Measurements from ENCODE around the gene ROR2. TPM values are rescaled to one million over a fixed set of nuclear protein-coding genes. Genes with fewer than 3 reads are reported as not detected.

Gene ROR2
- total RNA-seq, 3 donors from 2014 or later (not counting 1 experiment from before 2014, with no cell fraction given), result 1.7 TPM; not detected in 2

DNA sequence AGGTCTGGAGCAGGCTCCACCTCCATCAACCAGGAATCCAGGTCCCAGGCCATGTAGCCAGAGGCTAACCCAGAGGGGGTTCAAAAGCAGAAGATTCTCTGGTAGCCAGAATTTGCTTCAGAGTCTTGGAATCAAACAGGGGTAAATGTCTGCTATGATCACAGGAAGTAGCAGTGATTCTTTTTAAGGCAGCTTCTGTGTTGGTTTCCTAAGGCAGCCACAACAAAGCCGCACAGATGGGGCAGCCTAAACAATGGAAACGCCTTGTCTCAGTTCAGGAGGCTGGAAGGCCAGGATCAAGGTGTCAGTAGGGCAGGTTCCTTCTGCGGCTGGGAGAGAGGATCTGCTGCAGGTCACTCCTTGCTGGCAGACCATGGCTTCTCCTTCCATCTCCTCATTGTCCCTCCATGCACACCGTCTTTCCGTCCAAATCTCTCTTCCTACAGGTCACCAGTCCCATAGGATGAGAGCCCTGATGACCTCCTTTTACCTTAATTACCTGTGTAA is 167.3 kb downstream of the ROR2 start:
- DNase-seq, result peak in 1 of 2 donors; percentile 12
- TF ChIP-seq, protein P1, sequence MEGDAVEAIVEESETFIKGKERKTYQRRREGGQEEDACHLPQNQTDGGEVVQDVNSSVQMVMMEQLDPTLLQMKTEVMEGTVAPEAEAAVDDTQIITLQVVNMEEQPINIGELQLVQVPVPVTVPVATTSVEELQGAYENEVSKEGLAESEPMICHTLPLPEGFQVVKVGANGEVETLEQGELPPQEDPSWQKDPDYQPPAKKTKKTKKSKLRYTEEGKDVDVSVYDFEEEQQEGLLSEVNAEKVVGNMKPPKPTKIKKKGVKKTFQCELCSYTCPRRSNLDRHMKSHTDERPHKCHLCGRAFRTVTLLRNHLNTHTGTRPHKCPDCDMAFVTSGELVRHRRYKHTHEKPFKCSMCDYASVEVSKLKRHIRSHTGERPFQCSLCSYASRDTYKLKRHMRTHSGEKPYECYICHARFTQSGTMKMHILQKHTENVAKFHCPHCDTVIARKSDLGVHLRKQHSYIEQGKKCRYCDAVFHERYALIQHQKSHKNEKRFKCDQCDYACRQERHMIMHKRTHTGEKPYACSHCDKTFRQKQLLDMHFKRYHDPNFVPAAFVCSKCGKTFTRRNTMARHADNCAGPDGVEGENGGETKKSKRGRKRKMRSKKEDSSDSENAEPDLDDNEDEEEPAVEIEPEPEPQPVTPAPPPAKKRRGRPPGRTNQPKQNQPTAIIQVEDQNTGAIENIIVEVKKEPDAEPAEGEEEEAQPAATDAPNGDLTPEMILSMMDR (IDR thresholded peaks at IDR 0.05), result no peak
- Histone ChIP-seq H3K27me3 (ENCODE audit: control insufficient read depth, insufficient read depth, low read length) (no peaks in the 10 kb centered on the region), H3K27ac (ENCODE audit: low read length) (no peak overlapping the region), H3K4me1 (ENCODE audit: control insufficient read depth, insufficient read depth, low read length) (no peaks in the 10 kb centered on the region), H3K9me3 (ENCODE audit: control insufficient read depth, insufficient read depth, low read length) (no peaks in the 10 kb centered on the region), H3K4me3 (ENCODE audit: low read length) (no peak overlapping the region), H3K36me3 (ENCODE audit: control insufficient read depth, insufficient read depth, low read length) (no peaks in the 10 kb centered on the region)
- Mint-ChIP-seq H3K36me3 (no peaks in the 10 kb centered on the region), H3K4me1 (no peaks in the 10 kb centered on the region), H3K27me3 (ENCODE audit: low read depth in 2 of 2) (peaks cover 14 to 27% of the 10 kb centered on the region in 2 donors), H3K4me3 (no peak overlapping the region), H3K27ac (no peak overlapping the region), H3K9me3 (no peaks in the 10 kb centered on the region)
- no peak for ATAC-seq
- WGBS (ENCODE audit: insufficient coverage), result 71% methylated on average over 5 of the region's 5 CpGs
- intact Hi-C loops (cut with micrococcal nuclease), result no loop called here

DNA sequence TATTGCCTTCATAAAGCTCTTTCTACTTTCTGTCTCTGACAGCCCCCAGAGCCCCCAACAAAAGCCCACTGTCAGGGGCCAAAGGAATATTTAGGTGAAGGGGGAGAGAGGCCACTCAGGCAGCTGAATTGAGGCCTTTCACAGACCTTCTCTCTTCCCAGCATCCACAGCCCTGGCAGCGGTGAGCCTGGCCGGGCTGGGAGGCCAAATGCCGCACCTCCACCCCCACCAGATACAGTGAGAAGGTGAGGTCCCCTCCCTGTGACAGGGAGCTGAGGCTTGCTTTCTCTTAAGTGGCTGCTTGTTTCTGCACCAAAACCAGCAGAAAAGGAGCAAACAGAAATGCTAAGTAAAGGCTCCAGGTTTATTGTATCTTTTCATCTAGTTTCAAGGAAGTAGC is 168.1 kb downstream of the ROR2 start:
- TF ChIP-seq, protein P1 (IDR thresholded peaks at IDR 0.05), result no peak
- H3K36me3 Mint-ChIP-seq, result no peaks in the 10 kb centered on the region
- no peak overlapping the region for H3K27ac Mint-ChIP-seq
- WGBS (ENCODE audit: insufficient coverage), result 100% methylated on average over 3 of the region's 3 CpGs
- H3K27me3 Mint-ChIP-seq (ENCODE audit: low read depth in 2 of 2), result peaks cover 15 to 27% of the 10 kb centered on the region in 2 donors
- H3K9me3 ChIP-seq (ENCODE audit: control insufficient read depth, insufficient read depth, low read length), result no peaks in the 10 kb centered on the region
- no peaks in the 10 kb centered on the region for H3K9me3 Mint-ChIP-seq
- H3K4me1 ChIP-seq (ENCODE audit: control insufficient read depth, insufficient read depth, low read length), result no peaks in the 10 kb centered on the region
- ATAC-seq, result no peak
- H3K36me3 ChIP-seq (ENCODE audit: control insufficient read depth, insufficient read depth, low read length), result no peaks in the 10 kb centered on the region
- no peaks in the 10 kb centered on the region for H3K27me3 ChIP-seq (ENCODE audit: control insufficient read depth, insufficient read depth, low read length)
- intact Hi-C loops (cut with micrococcal nuclease), result no loop called here
- H3K27ac ChIP-seq (ENCODE audit: low read length), result no peak overlapping the region
- DNase-seq, result no peak
- H3K4me3 ChIP-seq (ENCODE audit: low read length), result no peak overlapping the region
- H3K4me1 Mint-ChIP-seq, result no peaks in the 10 kb centered on the region
- no peak overlapping the region for H3K4me3 Mint-ChIP-seq

DNA sequence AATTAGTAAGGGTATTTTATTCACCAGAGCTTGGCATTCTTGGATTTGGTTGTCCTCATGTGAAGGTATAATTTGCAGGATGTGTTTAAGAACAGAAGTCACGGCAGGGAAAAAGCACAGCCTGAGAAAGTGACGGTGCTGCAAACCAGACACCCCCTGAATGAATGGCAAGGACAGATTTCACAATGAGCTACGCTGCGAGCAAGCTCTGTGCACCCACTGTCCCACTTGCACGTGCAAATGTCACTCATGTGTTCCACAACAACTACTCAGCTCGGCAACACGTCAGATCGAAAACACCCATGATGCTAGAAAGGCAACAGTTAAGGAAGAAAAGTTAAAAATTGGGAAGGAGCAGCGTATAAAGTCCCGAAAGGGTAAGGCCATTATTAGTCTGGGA is 168.9 kb downstream of the ROR2 start:
- intact Hi-C loops (cut with micrococcal nuclease), result no loop called here
- no peak overlapping the region for H3K27ac ChIP-seq (ENCODE audit: low read length)
- Mint-ChIP-seq H3K27me3 (ENCODE audit: low read depth in 2 of 2) (peaks cover 22 to 27% of the 10 kb centered on the region in 2 donors), H3K4me3 (no peak overlapping the region), H3K36me3 (no peaks in the 10 kb centered on the region), H3K9me3 (no peaks in the 10 kb centered on the region), H3K4me1 (no peaks in the 10 kb centered on the region), H3K27ac (no peak overlapping the region)
- no peaks in the 10 kb centered on the region for H3K4me1 ChIP-seq (ENCODE audit: control insufficient read depth, insufficient read depth, low read length)
- ATAC-seq, result no peak
- 90% methylated on average over 10 of the region's 10 CpGs for WGBS (ENCODE audit: insufficient coverage)
- H3K27me3 ChIP-seq (ENCODE audit: control insufficient read depth, insufficient read depth, low read length), result no peaks in the 10 kb centered on the region
- H3K9me3 ChIP-seq (ENCODE audit: control insufficient read depth, insufficient read depth, low read length), result no peaks in the 10 kb centered on the region
- no peak overlapping the region for H3K4me3 ChIP-seq (ENCODE audit: low read length)
- no peak for DNase-seq
- H3K36me3 ChIP-seq (ENCODE audit: control insufficient read depth, insufficient read depth, low read length), result no peaks in the 10 kb centered on the region
- TF ChIP-seq, protein P1 (IDR thresholded peaks at IDR 0.05), result no peak

DNA sequence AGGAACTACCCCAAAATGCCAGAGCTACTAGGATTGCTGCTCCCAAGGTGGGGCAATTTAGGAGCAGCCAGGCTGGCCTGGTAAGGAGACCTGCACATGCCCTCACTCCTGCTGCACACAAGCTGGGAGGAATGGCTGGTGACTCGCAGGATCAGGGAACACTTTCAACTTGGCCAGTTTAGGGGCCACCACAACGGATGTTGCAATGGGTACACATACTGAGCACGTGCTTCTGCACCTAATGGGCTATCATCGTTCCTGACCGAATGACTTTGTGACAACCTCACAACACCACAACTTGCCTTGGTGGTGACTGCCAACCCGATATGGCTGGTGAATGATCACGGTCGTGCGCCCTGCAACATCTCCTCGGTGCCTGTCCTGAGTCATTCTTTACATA is 172.0 kb downstream of the ROR2 start:
- H3K4me1 ChIP-seq (ENCODE audit: control insufficient read depth, insufficient read depth, low read length), result no peaks in the 10 kb centered on the region
- no peaks in the 10 kb centered on the region for H3K27me3 ChIP-seq (ENCODE audit: control insufficient read depth, insufficient read depth, low read length)
- H3K4me3 ChIP-seq (ENCODE audit: low read length), result no peak overlapping the region
- ATAC-seq, result no peak
- H3K27me3 Mint-ChIP-seq (ENCODE audit: low read depth in 2 of 2), result peaks cover 14 to 17% of the 10 kb centered on the region in 2 donors
- 93% methylated on average over 10 of the region's 10 CpGs for WGBS (ENCODE audit: insufficient coverage)
- no peak overlapping the region for H3K27ac Mint-ChIP-seq
- TF ChIP-seq, protein P1 (IDR thresholded peaks at IDR 0.05), result no peak
- no peaks in the 10 kb centered on the region for H3K36me3 ChIP-seq (ENCODE audit: control insufficient read depth, insufficient read depth, low read length)
- no peak overlapping the region for H3K4me3 Mint-ChIP-seq
- no peaks in the 10 kb centered on the region for H3K36me3 Mint-ChIP-seq
- H3K4me1 Mint-ChIP-seq, result no peaks in the 10 kb centered on the region
- intact Hi-C loops (cut with micrococcal nuclease), result no loop called here
- no peaks in the 10 kb centered on the region for H3K9me3 ChIP-seq (ENCODE audit: control insufficient read depth, insufficient read depth, low read length)
- H3K27ac ChIP-seq (ENCODE audit: low read length), result no peak overlapping the region
- no peaks in the 10 kb centered on the region for H3K9me3 Mint-ChIP-seq
- DNase-seq, result no peak

Measured in natural killer cell (primary cell).